Endothelial cell of umbilical vein (primary cell): ENCODE measurements around the gene MIA2. TPM values are rescaled to one million over a fixed set of nuclear protein-coding genes. Genes with fewer than 3 reads are reported as not detected.

ENCODE experiments used
- BruUV-seq: library from RNA; stranded (reverse); fragments of 400-500 nt; replicated peaks from 2 replicates; lab custom pipeline; 2021; lab: Mats Ljungman, UMichigan
- CTCF ChIA-PET: fragments of 300-600, 350-600 bp; sonication (Branson Sonifier 250); formaldehyde crosslinking; loops from one replicate; lab custom pipeline; 2021; ENCODE audit warnings: antibody characterized with exemption, inconsistent platforms; lab: Charles Lee
- POLR2A ChIA-PET: fragments of 300-600, 350-600 bp; sonication (Branson Sonifier 250); formaldehyde crosslinking; loops from one replicate; lab custom pipeline; 2021; ENCODE audit warnings: antibody characterized with exemption, inconsistent platforms; lab: Charles Lee
- DNase-seq: peaks from one replicate; pipeline ENCODE4 v3.0.0-alpha.2; 2011; ENCODE audit warnings: low read depth, low spot score
- FAIRE-seq: peaks from 2 replicates; lab custom pipeline; 2011; peaks lifted over from hg19 to GRCh38; lab: Jason Lieb, UNC
- H2AFZ ChIP-seq: 2 replicates; pipeline ENCODE4 v1.6.0; 2012; ENCODE audit warnings: low read depth, low read length, control low read depth, inconsistent platforms
- H3K27ac ChIP-seq: 2 replicates; pipeline ENCODE4 v1.5.1; 2011; ENCODE audit warnings: low read depth, mild to moderate bottlenecking, control low read depth, low read length, moderate library complexity; ENCODE audit not compliant: insufficient read depth
- H3K27me3 ChIP-seq, 2 experiments: 2 replicates each; pipeline versions ENCODE4 v1.6.0 to v1.6.1; 2011; ENCODE audit warnings: low read length in 2 of 2, mixed read lengths in 1 of 2; ENCODE audit not compliant: control insufficient read depth in 2 of 2, insufficient read depth in 2 of 2
- H3K36me3 ChIP-seq, 2 experiments: 2 replicates in 1 of 2; 3 replicates in 1 of 2; pipeline ENCODE4 v1.5.1; 2011; ENCODE audit warnings: low read length in 2 of 2, mild to moderate bottlenecking in 1 of 2, moderate library complexity in 1 of 2; ENCODE audit not compliant: control insufficient read depth in 2 of 2, insufficient read depth in 2 of 2; ENCODE audit errors: extremely low read depth in 1 of 2
- H3K4me1 ChIP-seq: 3 replicates; pipeline ENCODE4 v1.5.1; 2011; ENCODE audit warnings: mild to moderate bottlenecking, low read length; ENCODE audit not compliant: control insufficient read depth, insufficient read depth; ENCODE audit errors: extremely low read depth
- H3K4me2 ChIP-seq: 2 replicates; pipeline ENCODE4 v1.6.1; 2011; ENCODE audit warnings: low read length, control low read depth, mixed read lengths; ENCODE audit not compliant: insufficient read depth
- H3K4me3 ChIP-seq, 3 experiments: fragments of 200-600 bp in 1 of 3; sonication (generic), shearing (Covaris generic) in 1 of 3; replicated peaks in 1 of 3; 2 replicates each; pipeline ENCODE4 v1.5.1; 2011 to 2016; ENCODE audit warnings: control low read depth in 3 of 3, low read length in 3 of 3, mild to moderate bottlenecking in 2 of 3, inconsistent platforms in 1 of 3, low read depth in 1 of 3, moderate library complexity in 1 of 3; ENCODE audit not compliant: insufficient read depth in 1 of 3
- H3K79me2 ChIP-seq: 2 replicates; pipeline ENCODE4 v1.6.0; 2012; ENCODE audit warnings: low read length, inconsistent platforms; ENCODE audit not compliant: control insufficient read depth, insufficient read depth
- H3K9ac ChIP-seq: replicated peaks from 2 replicates; pipeline ENCODE3; 2011; ENCODE audit warnings: low read length, control low read depth; ENCODE audit not compliant: insufficient read depth; ENCODE audit errors: extremely low read depth
- H3K9me1 ChIP-seq: replicated peaks from 3 replicates; pipeline ENCODE4 v1.6.0; 2011; ENCODE audit warnings: mild to moderate bottlenecking, low read length; ENCODE audit not compliant: control insufficient read depth, insufficient read depth; ENCODE audit errors: extremely low read depth
- H3K9me3 ChIP-seq: replicated peaks from 2 replicates; pipeline ENCODE4 v1.5.1; 2012; ENCODE audit warnings: low read length, inconsistent platforms; ENCODE audit not compliant: control insufficient read depth, insufficient read depth
- H4K20me1 ChIP-seq: replicated peaks from 2 replicates; pipeline ENCODE3; 2011; ENCODE audit warnings: mild to moderate bottlenecking, low read length; ENCODE audit not compliant: control insufficient read depth, insufficient read depth; ENCODE audit errors: extremely low read depth
- CTCF ChIP-seq, 2 donors: IDR thresholded peaks; 1 replicate in 1 of 2; 2 replicates in 1 of 2; pipeline ENCODE4 v1.5.1; 2011; ENCODE audit warnings: low read length in 2 of 2, mild to moderate bottlenecking in 2 of 2, moderate library complexity in 2 of 2, control low read depth in 1 of 2, inconsistent platforms in 1 of 2, low read depth in 1 of 2; ENCODE audit not compliant: insufficient read depth in 1 of 2; ENCODE audit errors: extremely low read depth in 1 of 2
- EZH2 ChIP-seq: IDR thresholded peaks from 2 replicates; pipeline ENCODE4 v1.6.1; 2012; ENCODE audit warnings: borderline replicate concordance, low read depth, mild to moderate bottlenecking, moderate library complexity, low read length, inconsistent platforms; ENCODE audit not compliant: severe bottlenecking
- FOS ChIP-seq: IDR thresholded peaks from 2 replicates; pipeline ENCODE4 v1.6.1; 2011; ENCODE audit warnings: mild to moderate bottlenecking, low read length, moderate library complexity, borderline replicate concordance; ENCODE audit not compliant: insufficient read depth
- GATA2 ChIP-seq: IDR thresholded peaks from 2 replicates; pipeline ENCODE4 v1.7.0; 2011; ENCODE audit warnings: low read depth, mild to moderate bottlenecking, moderate library complexity, mixed read lengths, low read length; ENCODE audit not compliant: insufficient read length, insufficient read depth
- JUN ChIP-seq: IDR thresholded peaks from 2 replicates; pipeline ENCODE4 v1.6.1; 2011; ENCODE audit warnings: borderline replicate concordance, low read depth; ENCODE audit not compliant: insufficient read length, insufficient read depth
- MAX ChIP-seq: IDR thresholded peaks from 2 replicates; pipeline ENCODE4 v1.6.1; 2011; ENCODE audit not compliant: insufficient read depth, insufficient read length
- MYC ChIP-seq: IDR thresholded peaks from one replicate; pipeline ENCODE4 v1.6.1; 2011; ENCODE audit warnings: mild to moderate bottlenecking, low read depth, low read length
- POLR2A ChIP-seq: IDR thresholded peaks from 2 replicates; pipeline ENCODE4 v1.6.1; 2012; ENCODE audit warnings: low read depth, mild to moderate bottlenecking, control low read depth, low read length
- POLR2AphosphoS5 ChIP-seq: IDR thresholded peaks from 2 replicates; pipeline ENCODE4 v1.6.1; 2012; ENCODE audit warnings: low read depth, mild to moderate bottlenecking, control low read depth, low read length, moderate library complexity; ENCODE audit not compliant: insufficient read depth
- dilution Hi-C: fragments of 300-500 bp; cut with MboI; formaldehyde crosslinking; loops from one replicate; pipeline ENCODE4 v1.15.0; 2019; ENCODE audit warnings: low sequenced_read_pairs; ENCODE audit not compliant: extremely low pct_ligation_motif_present
- intact Hi-C: fragments of 100-400 bp; cut with micrococcal nuclease; formaldehyde crosslinking; loops from one replicate; pipeline ENCODE4 v1.10.0; 2022
- polyA plus RNA-seq, 4 experiments: library from polyadenylated mRNA; depleted of rRNA in 3 of 4; stranded (reverse) in 3 of 4; unstranded in 1 of 4; fragments of >200 nt; gene quantifications; 2 replicates each; pipeline versions ENCODE4 v1.2.1 to v1.2.3, GENCODE V29; 2011 to 2012; ENCODE audit warnings: missing spikeins in 1 of 4
- total RNA-seq: library from RNA; stranded (reverse); gene quantifications from 2 replicates; pipeline ENCODE4 v1.2.3, GENCODE V29; 2021

MIA2 gene
- total and polyA plus RNA-seq, 2 donors (not counting 3 experiments of a cell fraction or from before 2014, with no cell fraction given) = 9.4 to 14.9 TPM

DNA sequence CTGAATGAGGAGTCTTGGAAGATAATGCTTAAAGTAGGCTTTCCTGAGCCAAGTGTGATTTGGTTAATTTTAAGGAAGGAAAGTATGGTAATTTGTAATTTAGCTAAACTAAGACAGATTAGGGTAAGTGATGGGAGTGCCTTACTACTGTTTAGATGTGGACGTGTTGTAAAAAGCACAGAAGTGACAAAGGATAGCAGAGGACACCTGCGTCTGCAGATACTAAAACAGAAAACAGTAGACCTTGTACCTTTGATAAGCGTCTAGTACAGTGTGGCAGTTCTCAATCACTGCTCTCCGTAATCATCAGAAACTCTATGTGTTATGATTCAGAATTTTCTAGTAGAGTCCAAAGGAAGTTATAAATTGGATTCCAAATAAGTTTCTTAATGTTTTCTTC is 58.0 kb downstream of the MIA2 start:
- intact Hi-C loops (no loop called here), dilution Hi-C loops (no loop called here)
- Histone ChIP-seq H3K27me3 (no peaks in the 10 kb centered on the region), H3K4me3 (no peak overlapping the region), H3K9me1 (peaks cover 2% of the 10 kb centered on the region), H3K4me2 (no peak overlapping the region), H3K79me2 (peaks cover 6% of the 10 kb centered on the region), H3K9ac (no peak overlapping the region), H2AFZ (no peak overlapping the region), H4K20me1 (no peaks in the 10 kb centered on the region), H3K27ac (no peak overlapping the region), H3K4me1 (no peaks in the 10 kb centered on the region), H3K9me3 (no peaks in the 10 kb centered on the region), H3K36me3 (peaks cover 0 to 5% of the 10 kb centered on the region in 2 experiments)
- ChIA-PET POLR2A (no interaction called here), CTCF (interaction anchor here (1.4 to 2.4 kb wide), 3 partner anchors 10 to 135 kb away, joined by 3 to 6 read pairs (median 4); partner anchors contain the start of gene TRAPPC6B)
- DNase-seq = no peak
- FAIRE-seq = no peak
- no TSS peak for BruUV-seq
- TF ChIP-seq FOS = no peak
- no peak for TF ChIP-seq MAX
- no peak for TF ChIP-seq MYC
- no peak for TF ChIP-seq CTCF (IDR thresholded peaks at IDR 0.05; ENCODE audit: extremely low read depth in 1 of 2, insufficient read depth in 1 of 2, low read depth in 1 of 2, low read length in 2 of 2)
- no peak for TF ChIP-seq POLR2AphosphoS5
- no peak for TF ChIP-seq POLR2A
- TF ChIP-seq EZH2 = no peak
- no peak for TF ChIP-seq JUN
- TF ChIP-seq GATA2 = no peak
